Activated T-cell treated with anti-CD3 and anti-CD28 coated beads, Interleukin-2, amount 50 U/mL, for 4 hours (primary cell): ENCODE measurements around the gene DYSF. TPM values are rescaled to one million over a fixed set of nuclear protein-coding genes. Genes with fewer than 3 reads are reported as not detected.

Experiments
- ATAC-seq, 2 donors: fragments of 200-7000 bp; cut with Tn5 transposase; one replicate each; pipeline ENCODE4 v1.10.0; 2021
- DNase-seq: peaks from one replicate; pipeline ENCODE4 v3.0.0-alpha.2; 2020
- H3K27me3 Mint-ChIP-seq: one replicate; pipeline ENCODE4 v1.8.0; 2021; ENCODE audit warnings: low read depth, mixed read lengths
- H3K36me3 Mint-ChIP-seq: one replicate; pipeline ENCODE4 v1.8.0; 2022; ENCODE audit warnings: mixed read lengths; ENCODE audit not compliant: insufficient read depth
- H3K4me1 Mint-ChIP-seq: one replicate; pipeline ENCODE4 v1.8.0; 2021; ENCODE audit warnings: low read depth, mixed read lengths
- H3K4me3 Mint-ChIP-seq: one replicate; pipeline ENCODE4 v1.8.0; 2021; ENCODE audit warnings: mild to moderate bottlenecking, moderate library complexity, mixed read lengths
- H3K9me3 Mint-ChIP-seq: one replicate; pipeline ENCODE4 v1.8.0; 2021; ENCODE audit warnings: mixed read lengths
- total RNA-seq, 3 donors: library from RNA; stranded (reverse); gene quantifications; one replicate each; pipeline ENCODE4 v1.2.1, GENCODE V29; 2021

Gene DYSF
- total RNA-seq, 3 donors from 2014 or later, result 0.16 to 0.87 (median 0.25) TPM

- Mint-ChIP-seq H3K4me3 (no peak overlapping the region), H3K9me3 (no peaks in the 10 kb centered on the region), H3K27me3 (peaks cover 13% of the 10 kb centered on the region), H3K36me3 (no peaks in the 10 kb centered on the region), H3K4me1 (no peaks in the 10 kb centered on the region)
- DNase-seq, result no peak
- ATAC-seq, result no peak
These were observed 163.9 kb downstream of the DYSF start for GRCh38 chr2:71617266-71617665.

GRCh38 chr2:71618327-71619113 is 165.2 kb downstream of the DYSF start:
- ATAC-seq (no peak), DNase-seq (no peak)
- no peaks in the 10 kb centered on the region for H3K9me3 Mint-ChIP-seq
- no peaks in the 10 kb centered on the region for H3K36me3 Mint-ChIP-seq
- no peak overlapping the region for H3K4me3 Mint-ChIP-seq
- peaks cover 13% of the 10 kb centered on the region for H3K27me3 Mint-ChIP-seq
- no peaks in the 10 kb centered on the region for H3K4me1 Mint-ChIP-seq

- Mint-ChIP-seq H3K27me3 (peaks cover 13% of the 10 kb centered on the region), H3K9me3 (no peaks in the 10 kb centered on the region), H3K36me3 (no peaks in the 10 kb centered on the region), H3K4me3 (no peak overlapping the region), H3K4me1 (no peaks in the 10 kb centered on the region)
- ATAC-seq (no peak), DNase-seq (no peak)
These were observed 165.9 kb downstream of the DYSF start for GRCh38 chr2:71619230-71619741.

- H3K27me3 Mint-ChIP-seq, result peaks cover 7% of the 10 kb centered on the region
- H3K4me1 Mint-ChIP-seq, result no peaks in the 10 kb centered on the region
- H3K4me3 Mint-ChIP-seq, result no peak overlapping the region
- H3K9me3 Mint-ChIP-seq, result no peaks in the 10 kb centered on the region
- ATAC-seq, result peak in 1 of 2 donors; percentile 25
- DNase-seq, result no peak
- H3K36me3 Mint-ChIP-seq, result no peaks in the 10 kb centered on the region
These were observed 166.8 kb downstream of the DYSF start for GRCh38 chr2:71620116-71620515.

- Mint-ChIP-seq H3K4me3 (no peak overlapping the region), H3K9me3 (no peaks in the 10 kb centered on the region), H3K4me1 (no peaks in the 10 kb centered on the region), H3K27me3 (peaks cover 4% of the 10 kb centered on the region), H3K36me3 (no peaks in the 10 kb centered on the region)
- DNase-seq (no peak), ATAC-seq (no peak)
These were observed 167.5 kb downstream of the DYSF start for GRCh38 chr2:71620851-71621251.

- no peaks in the 10 kb centered on the region for H3K9me3 Mint-ChIP-seq
These were observed 175.9 kb downstream of the DYSF start for GRCh38 chr2:71629273-71629672.

GRCh38 chr2:71629771-71630453 is 176.6 kb downstream of the DYSF start:
- no peaks in the 10 kb centered on the region for H3K4me1 Mint-ChIP-seq
- no peaks in the 10 kb centered on the region for H3K36me3 Mint-ChIP-seq
- H3K9me3 Mint-ChIP-seq, result no peaks in the 10 kb centered on the region
- no peak for ATAC-seq
- DNase-seq, result no peak
- H3K27me3 Mint-ChIP-seq, result peaks cover 20% of the 10 kb centered on the region
- no peak overlapping the region for H3K4me3 Mint-ChIP-seq

More at GRCh38 chr2:71629273-71629672, 175.9 kb downstream of the DYSF start:
- DNase-seq (no peak), ATAC-seq (no peak)
- Mint-ChIP-seq H3K36me3 (no peaks in the 10 kb centered on the region), H3K4me1 (no peaks in the 10 kb centered on the region), H3K27me3 (peaks cover 18% of the 10 kb centered on the region), H3K4me3 (no peak overlapping the region)

- Mint-ChIP-seq H3K4me1 (no peaks in the 10 kb centered on the region), H3K36me3 (no peaks in the 10 kb centered on the region), H3K27me3 (peaks cover 23% of the 10 kb centered on the region), H3K4me3 (no peak overlapping the region), H3K9me3 (no peaks in the 10 kb centered on the region)
- no peak for ATAC-seq
- DNase-seq, result no peak
These were observed 177.3 kb downstream of the DYSF start for GRCh38 chr2:71630454-71631328.

- no peaks in the 10 kb centered on the region for H3K36me3 Mint-ChIP-seq
- ATAC-seq (no peak), DNase-seq (no peak)
- H3K9me3 Mint-ChIP-seq, result no peaks in the 10 kb centered on the region
- no peak overlapping the region for H3K4me3 Mint-ChIP-seq
- H3K4me1 Mint-ChIP-seq, result no peaks in the 10 kb centered on the region
- peaks cover 23% of the 10 kb centered on the region for H3K27me3 Mint-ChIP-seq
These were observed 178.1 kb downstream of the DYSF start for GRCh38 chr2:71631411-71631931.

- no peaks in the 10 kb centered on the region for H3K36me3 Mint-ChIP-seq
- ATAC-seq (no peak), DNase-seq (no peak)
- H3K27me3 Mint-ChIP-seq, result peaks cover 23% of the 10 kb centered on the region
- no peaks in the 10 kb centered on the region for H3K9me3 Mint-ChIP-seq
- no peaks in the 10 kb centered on the region for H3K4me1 Mint-ChIP-seq
- H3K4me3 Mint-ChIP-seq, result no peak overlapping the region
These were observed 179.7 kb downstream of the DYSF start for GRCh38 chr2:71633086-71633485.

- H3K9me3 Mint-ChIP-seq, result no peaks in the 10 kb centered on the region
- no peak overlapping the region for H3K4me3 Mint-ChIP-seq
- ATAC-seq, result no peak
- no peaks in the 10 kb centered on the region for H3K36me3 Mint-ChIP-seq
- H3K27me3 Mint-ChIP-seq, result peaks cover 18% of the 10 kb centered on the region
- DNase-seq, result no peak
- no peaks in the 10 kb centered on the region for H3K4me1 Mint-ChIP-seq
These were observed 181.2 kb downstream of the DYSF start for GRCh38 chr2:71634567-71634966.

- Mint-ChIP-seq H3K4me3 (no peak overlapping the region), H3K27me3 (peaks cover 13% of the 10 kb centered on the region), H3K36me3 (no peaks in the 10 kb centered on the region), H3K9me3 (no peaks in the 10 kb centered on the region), H3K4me1 (no peaks in the 10 kb centered on the region)
- DNase-seq, result no peak
- no peak for ATAC-seq
These were observed 182.4 kb downstream of the DYSF start for GRCh38 chr2:71635798-71636197.

GRCh38 chr2:71637168-71637567 is 183.8 kb downstream of the DYSF start:
- Mint-ChIP-seq H3K36me3 (no peaks in the 10 kb centered on the region), H3K4me1 (no peaks in the 10 kb centered on the region), H3K27me3 (peaks cover 16% of the 10 kb centered on the region), H3K9me3 (no peaks in the 10 kb centered on the region), H3K4me3 (no peak overlapping the region)
- DNase-seq (no peak), ATAC-seq (no peak)

GRCh38 chr2:71637736-71638135 is 184.4 kb downstream of the DYSF start:
- Mint-ChIP-seq H3K36me3 (no peaks in the 10 kb centered on the region), H3K9me3 (no peaks in the 10 kb centered on the region), H3K27me3 (peaks cover 21% of the 10 kb centered on the region), H3K4me3 (no peak overlapping the region), H3K4me1 (no peaks in the 10 kb centered on the region)
- ATAC-seq, result no peak
- no peak for DNase-seq
